HL-60 (cell line): Measurements from ENCODE around the gene SIMC1.
"Not testable (repeated sequence)": the region's sequence is repeated elsewhere in the genome, so short reads cannot be mapped to it uniquely, and the experiment has no call there.

Experiments used
- GABPA ChIP-seq: IDR thresholded peaks from 2 replicates; pipeline ENCODE4 v1.6.1; 2012; ENCODE audit warnings: low read depth
- POLR2AphosphoS5 ChIP-seq: IDR thresholded peaks from 2 replicates; pipeline ENCODE4 v1.6.1; 2012; ENCODE audit warnings: low read depth
- REST ChIP-seq: IDR thresholded peaks from 2 replicates; pipeline ENCODE4 v1.6.1; 2012; ENCODE audit warnings: low read depth; ENCODE audit not compliant: insufficient replicate concordance
- SPI1 ChIP-seq: IDR thresholded peaks from 2 replicates; pipeline ENCODE4 v1.6.1; 2012; ENCODE audit warnings: low read depth, mild to moderate bottlenecking, borderline replicate concordance
- TF ChIP-seq, protein P1 (sequence below): IDR thresholded peaks from one replicate; pipeline ENCODE4 v1.5.1; 2011; ENCODE audit warnings: low read length, control low read depth, inconsistent platforms; ENCODE audit not compliant: insufficient read depth

DNA sequence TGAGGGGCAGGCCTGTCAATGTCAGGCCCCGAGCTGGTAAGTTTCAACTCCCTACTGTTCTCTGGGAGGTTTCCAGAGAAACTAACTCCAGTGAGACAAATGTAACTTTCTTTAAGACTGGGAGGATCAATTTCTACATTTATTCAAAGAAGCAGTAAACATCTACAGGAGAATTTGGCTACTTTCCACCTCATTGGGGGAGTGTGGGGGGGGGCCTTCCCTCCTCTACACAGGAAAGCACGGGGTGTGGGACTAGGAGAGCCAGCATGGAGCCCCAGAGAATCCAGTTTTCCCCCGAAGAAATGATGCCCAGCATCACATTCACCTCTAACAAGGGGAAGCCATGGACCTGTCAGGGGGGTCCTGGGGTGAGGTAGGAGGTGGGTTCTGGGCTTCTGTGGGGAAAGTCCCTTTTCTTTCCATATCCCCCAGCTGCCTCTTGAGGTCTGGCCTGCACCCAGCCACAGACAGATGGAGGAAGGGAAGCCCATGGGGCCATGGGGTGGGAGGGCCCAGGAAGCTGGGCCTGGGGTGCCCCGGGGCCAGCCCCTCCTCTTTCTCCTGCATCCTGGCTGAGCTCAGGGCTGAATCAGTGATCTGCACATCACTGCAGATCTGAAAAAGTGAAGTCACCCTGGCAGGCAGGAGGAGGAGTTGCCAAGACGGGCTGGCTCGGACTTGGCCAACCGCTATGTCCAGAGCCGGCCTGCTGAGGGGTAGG, 42.6 kb upstream of the SIMC1 start:
- TF ChIP-seq, protein P1, sequence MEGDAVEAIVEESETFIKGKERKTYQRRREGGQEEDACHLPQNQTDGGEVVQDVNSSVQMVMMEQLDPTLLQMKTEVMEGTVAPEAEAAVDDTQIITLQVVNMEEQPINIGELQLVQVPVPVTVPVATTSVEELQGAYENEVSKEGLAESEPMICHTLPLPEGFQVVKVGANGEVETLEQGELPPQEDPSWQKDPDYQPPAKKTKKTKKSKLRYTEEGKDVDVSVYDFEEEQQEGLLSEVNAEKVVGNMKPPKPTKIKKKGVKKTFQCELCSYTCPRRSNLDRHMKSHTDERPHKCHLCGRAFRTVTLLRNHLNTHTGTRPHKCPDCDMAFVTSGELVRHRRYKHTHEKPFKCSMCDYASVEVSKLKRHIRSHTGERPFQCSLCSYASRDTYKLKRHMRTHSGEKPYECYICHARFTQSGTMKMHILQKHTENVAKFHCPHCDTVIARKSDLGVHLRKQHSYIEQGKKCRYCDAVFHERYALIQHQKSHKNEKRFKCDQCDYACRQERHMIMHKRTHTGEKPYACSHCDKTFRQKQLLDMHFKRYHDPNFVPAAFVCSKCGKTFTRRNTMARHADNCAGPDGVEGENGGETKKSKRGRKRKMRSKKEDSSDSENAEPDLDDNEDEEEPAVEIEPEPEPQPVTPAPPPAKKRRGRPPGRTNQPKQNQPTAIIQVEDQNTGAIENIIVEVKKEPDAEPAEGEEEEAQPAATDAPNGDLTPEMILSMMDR = not testable (repeated sequence)
- TF ChIP-seq GABPA, POLR2AphosphoS5, REST, SPI1: not testable (repeated sequence)
